GM19467 (cell line): ENCODE data around the gene ZNF57.
"Not testable (repeated sequence)": the region's sequence is repeated elsewhere in the genome, so short reads cannot be mapped to it uniquely, and the experiment has no call there.

ENCODE experiments used
- ATAC-seq: cut with Tn5 transposase; IDR thresholded peaks from one replicate; pipeline ENCODE4 v1.9.1; 2021; ENCODE audit warnings: mild to moderate bottlenecking, moderate library complexity; ENCODE audit not compliant: unreplicated experiment

Gene ZNF57

DNA sequence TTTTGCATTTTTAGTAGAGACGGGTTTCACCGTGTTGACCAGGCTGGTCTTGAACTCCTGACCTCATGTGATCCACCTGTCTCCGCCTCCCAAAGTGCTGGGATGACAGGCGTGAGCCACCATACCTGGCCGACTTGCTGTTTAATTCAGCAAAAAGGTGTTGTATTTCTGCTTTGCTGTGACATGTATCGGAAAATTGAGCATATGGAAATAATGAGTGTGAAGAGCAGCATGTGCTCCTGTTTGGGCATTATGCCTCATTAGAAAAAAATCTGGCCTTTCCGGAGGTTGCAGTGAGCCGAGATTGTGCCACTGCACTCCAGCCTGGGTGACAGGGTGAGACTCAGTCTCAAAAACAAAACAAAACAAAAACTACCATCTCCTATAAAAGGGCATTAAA lies 10.2 kb upstream of the ZNF57 start:
- not testable (repeated sequence) for ATAC-seq

DNA sequence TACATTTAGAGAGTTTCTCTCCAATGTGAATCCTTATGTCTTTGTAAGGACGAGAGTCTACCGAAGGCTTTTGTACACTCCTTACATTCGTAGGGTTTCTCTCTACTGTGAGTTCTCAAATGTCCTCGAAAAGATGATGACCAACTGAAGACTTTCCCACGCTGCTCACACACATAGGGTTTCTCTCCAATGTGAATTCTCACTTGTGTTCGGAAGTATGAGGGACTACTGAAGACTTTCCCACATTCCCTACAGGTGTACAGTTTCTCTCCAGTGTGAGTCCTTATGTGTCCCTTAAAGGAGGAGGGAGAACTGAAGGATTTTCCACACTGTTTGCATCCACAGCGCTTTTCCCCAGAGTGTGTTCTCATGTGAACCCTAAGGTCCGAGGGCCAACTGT lies 4.0 kb upstream of the ZNF57 start:
- ATAC-seq, result no peak

GRCh38 chr19:2902590-2903218 lies 2.0 kb downstream of the ZNF57 start:
- no peak for ATAC-seq

- ATAC-seq, result not testable (repeated sequence)
Observed at GRCh38 chr19:2903326-2903725, 2.6 kb downstream of the ZNF57 start.

DNA sequence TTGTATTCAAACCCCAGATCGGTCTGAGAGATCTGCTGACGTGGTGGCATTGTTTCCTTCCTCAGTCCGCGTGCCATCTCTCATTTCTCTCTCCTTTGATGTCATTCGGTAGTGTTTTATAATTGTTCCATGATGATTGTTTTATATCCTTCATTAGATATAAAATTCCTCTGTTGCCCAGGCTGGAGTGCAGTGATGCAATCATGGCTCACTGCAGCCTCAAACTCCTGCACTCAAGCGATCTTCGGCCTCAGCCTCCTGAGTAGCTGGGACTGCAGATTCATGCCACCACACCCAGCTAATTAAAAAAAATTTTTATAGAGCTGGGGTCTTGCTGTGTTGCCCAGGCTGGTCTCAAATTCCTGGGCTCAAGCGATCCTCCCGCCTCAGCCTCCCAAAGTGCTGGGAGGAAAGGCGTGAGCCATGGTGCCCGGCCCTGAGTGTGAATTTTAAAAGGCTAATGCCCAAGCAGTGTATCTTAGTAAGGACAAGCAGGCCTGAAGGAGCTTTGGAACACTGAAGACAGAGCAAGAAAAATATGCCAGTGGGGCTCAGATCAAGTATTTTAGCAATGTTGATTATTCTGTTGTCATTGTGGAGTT lies 5.3 kb downstream of the ZNF57 start:
- no peak for ATAC-seq

DNA sequence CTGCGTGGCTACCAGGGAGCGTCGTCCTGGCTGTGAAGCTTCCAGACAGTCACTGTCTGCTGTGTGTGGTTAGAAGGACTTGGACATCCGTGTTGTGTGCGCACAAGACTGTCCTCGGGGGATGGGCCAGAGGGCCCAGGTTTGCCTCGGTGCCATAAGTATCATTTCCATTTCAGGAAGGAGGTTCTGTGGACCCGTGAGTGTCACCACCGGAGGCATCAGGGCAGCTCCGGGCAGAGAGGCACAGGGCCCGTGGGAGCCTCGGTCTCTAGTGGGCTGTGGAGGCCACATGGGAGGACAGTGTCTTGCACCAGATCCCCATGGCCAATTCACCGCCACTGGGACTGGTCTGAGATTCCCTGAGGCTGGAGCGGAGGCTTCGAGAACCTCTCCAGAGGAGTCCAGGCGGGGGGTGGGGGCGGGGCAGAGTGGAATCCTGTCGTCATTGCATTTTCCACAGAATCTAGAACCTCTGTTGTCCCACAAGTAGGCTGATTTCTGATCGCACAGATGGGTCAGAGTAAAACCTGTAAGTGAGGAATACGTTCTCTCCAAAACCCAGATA lies 6.0 kb downstream of the ZNF57 start:
- ATAC-seq, result no peak

- no peak for ATAC-seq
Observed at GRCh38 chr19:2912306-2912705, 11.6 kb downstream of the ZNF57 start.

GRCh38 chr19:2917275-2918184 lies 16.8 kb downstream of the ZNF57 start:
- ATAC-seq, result no peak

DNA sequence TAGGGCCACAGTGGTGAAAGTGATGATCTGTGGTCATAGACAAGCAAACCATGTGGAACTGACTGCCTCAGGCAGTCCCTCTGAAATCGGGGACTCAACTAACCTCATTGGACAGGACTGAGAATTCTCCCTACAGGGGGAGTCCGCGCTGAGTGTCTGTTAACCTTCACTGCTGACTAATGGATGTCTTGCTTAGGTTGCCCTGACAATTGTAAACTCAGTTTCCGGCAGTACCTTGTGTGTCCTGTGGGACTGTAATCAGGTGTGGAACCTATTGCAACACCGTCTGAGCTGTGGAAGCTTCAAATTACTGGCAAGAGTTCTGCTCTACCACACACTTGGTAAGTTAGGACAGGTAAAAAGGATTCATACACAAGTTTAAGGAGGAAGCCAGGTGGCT lies 22.3 kb downstream of the ZNF57 start:
- ATAC-seq, result no peak

- ATAC-seq, result no peak
Observed at GRCh38 chr19:2923510-2923909, 22.8 kb downstream of the ZNF57 start.

GRCh38 chr19:2926341-2927031 lies 25.8 kb downstream of the ZNF57 start:
- no peak for ATAC-seq

DNA sequence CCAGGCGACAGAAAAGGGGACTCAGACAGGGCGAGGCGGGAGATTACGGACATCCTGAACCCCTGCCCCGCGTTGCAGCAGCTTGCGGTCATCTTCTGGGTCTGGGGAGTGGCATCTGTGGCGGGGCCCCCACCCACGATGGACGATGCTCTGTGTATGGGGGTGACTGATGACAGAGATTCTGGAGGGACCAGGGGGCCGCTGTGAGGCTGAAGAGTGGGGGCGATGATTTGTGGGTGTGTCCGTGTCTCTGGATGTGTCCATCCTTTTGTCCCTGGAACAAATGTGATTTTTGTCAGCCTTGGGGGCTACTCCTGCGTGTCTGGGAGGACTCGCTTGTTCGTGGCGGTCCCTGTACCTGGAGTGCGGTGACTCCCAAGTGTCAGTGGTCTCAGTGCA lies 26.3 kb downstream of the ZNF57 start:
- ATAC-seq, result no peak

DNA sequence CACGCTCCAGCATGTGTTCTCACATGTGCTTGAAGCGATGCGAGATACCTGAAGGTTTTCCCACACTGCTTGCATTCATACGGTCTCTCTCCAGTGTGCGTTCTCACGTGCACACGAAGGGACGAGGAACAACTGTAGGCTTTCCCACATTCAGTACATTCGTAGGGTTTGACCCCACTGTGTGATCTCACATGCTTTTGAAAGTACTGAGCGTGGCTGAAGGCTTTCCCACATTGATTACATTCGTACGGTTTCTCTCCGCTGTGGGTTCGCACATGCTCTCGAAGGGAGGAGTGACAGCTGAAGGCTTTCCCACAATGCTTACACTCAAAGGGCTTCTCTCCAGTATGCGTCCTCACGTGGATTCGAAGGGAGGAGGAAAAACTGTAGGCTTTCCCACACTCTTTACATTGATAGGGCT lies 32.8 kb downstream of the ZNF57 start:
- no peak for ATAC-seq

- ATAC-seq, result not testable (repeated sequence)
Observed at GRCh38 chr19:2935863-2936262, 35.1 kb downstream of the ZNF57 start.

DNA sequence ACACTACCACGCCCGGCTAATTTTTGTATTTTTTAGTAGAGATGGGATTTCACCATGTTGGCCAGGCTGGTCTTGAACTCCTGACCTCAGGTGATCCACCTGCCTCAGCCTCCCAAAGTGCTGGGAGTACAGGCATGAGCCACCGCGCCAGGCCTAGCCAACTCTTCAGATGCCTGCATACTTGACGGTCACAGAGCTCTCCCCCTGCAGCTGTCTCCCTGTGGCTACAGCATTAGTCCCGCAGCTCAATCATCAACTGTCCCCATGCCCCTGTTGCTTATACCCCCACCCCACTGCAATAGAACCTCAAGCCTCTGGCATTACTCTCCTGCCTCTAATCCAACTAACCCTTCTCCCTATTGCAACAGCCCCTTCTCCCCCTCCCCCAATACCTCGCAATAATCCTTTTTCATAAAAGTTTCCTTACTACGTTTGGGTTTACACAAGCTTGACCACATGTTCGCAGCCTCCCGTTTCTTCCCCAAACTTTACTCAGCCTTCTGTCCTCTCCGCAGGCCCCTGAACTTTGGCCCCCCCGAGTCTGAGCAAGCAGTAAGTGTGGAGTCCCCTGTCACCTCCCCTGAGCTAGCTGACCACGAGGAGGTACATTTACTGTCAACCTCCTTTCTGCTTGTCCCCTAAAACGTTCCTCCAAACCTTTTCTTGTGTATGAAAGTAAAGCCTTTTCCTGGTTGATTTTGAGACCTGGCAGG lies 42.4 kb downstream of the ZNF57 start:
- no peak for ATAC-seq

GRCh38 chr19:2944403-2944774 lies 43.7 kb downstream of the ZNF57 start:
- ATAC-seq, result no peak

- ATAC-seq, result peak; percentile 93
Observed at GRCh38 chr19:2944775-2945574, 44.2 kb downstream of the ZNF57 start, which contains the start of gene ZNF77. TSS of gene ZNF77 (minus strand) at chr19:2944971. CDS start at chr19:2944840, 131 bp downstream.

DNA sequence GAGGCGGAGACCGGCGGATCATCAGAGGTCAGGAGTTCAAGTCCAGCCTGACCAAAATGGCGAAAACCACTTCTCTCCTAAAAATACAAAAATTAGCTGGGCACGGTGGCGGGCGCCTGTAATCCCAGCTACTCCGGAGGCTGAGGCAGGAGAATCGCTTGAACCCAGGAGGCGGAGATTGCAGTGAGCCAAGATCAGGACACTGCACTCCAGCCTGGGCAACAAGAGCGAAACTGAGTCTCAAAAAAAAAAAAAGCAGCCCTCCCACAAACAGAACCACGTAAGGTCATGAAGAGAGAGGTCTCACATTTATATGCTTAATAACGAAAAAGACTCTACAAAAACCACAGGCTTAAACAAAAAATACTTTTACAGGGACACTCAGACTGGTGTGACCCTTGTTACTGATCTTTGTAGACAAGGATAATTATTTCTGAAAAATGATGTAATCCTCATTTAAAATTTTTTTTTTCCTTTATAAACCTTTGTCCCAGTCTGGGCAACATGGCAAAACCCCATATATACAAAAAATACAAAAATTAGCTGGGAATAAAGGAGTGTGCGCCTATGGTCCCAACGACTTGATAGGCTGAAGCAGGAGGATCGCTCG lies 45.0 kb downstream of the ZNF57 start:
- no peak for ATAC-seq

- peak; percentile 7 for ATAC-seq
Observed at GRCh38 chr19:2949939-2950285, 49.2 kb downstream of the ZNF57 start.
